ENCODE measurements around the gene ZFAND2B.
A peak's percentile ranks its signal among the peaks of the same experiment; 100 is the strongest.

DNA sequence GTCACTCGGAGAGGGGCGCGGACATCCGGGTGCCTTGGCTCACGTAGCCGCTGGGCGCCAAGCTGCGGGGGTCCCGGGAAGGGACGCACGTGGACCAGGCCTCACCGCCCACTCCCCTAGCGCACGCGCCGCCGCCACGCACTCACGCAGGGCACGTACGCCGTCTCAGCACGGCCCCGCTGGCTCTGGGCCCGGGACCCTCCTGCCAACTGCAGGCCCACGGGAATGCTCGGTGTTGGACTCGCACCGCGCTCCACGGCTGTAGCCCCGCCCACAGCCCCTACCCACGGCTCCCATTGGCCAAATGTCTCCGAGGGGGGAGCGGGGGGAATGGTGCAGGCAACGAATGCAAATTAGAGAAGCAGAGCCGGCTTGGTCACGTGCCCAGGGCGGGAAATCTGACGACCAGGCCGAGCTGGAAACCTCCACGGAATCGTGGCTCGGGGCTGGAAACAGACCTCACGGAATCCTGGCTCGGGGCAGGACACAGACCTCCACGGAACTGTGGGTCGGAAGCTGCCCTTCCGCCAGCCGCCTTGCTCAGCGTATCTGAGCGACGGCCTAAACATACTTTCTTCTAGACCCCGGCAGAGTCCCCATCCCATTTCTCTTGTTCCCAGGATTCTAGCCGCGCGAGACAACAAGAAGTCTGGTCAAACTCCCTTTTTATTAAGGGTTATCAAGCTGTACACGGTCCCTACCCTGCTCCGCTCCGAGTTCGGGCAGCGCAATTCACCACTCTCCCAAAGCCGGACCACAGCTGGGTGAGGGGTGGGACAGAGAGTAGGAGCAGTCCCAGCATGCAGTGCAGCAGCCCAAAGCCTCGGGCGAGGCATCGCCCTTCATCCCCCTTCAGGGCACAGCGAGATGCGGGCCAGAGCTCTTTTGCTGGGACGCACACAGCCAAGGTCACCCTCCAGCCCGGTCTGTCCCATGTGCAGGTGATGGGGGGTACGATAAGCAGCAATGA, 12.4 kb downstream of the ZFAND2B start, which contains the start of gene ABCB6:
- TF ChIP-seq, protein P1, sequence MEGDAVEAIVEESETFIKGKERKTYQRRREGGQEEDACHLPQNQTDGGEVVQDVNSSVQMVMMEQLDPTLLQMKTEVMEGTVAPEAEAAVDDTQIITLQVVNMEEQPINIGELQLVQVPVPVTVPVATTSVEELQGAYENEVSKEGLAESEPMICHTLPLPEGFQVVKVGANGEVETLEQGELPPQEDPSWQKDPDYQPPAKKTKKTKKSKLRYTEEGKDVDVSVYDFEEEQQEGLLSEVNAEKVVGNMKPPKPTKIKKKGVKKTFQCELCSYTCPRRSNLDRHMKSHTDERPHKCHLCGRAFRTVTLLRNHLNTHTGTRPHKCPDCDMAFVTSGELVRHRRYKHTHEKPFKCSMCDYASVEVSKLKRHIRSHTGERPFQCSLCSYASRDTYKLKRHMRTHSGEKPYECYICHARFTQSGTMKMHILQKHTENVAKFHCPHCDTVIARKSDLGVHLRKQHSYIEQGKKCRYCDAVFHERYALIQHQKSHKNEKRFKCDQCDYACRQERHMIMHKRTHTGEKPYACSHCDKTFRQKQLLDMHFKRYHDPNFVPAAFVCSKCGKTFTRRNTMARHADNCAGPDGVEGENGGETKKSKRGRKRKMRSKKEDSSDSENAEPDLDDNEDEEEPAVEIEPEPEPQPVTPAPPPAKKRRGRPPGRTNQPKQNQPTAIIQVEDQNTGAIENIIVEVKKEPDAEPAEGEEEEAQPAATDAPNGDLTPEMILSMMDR (IDR thresholded peaks at IDR 0.05): peak in 2 of 4 experiments; percentile 19 to 22
- peak; percentile 90 for TF ChIP-seq POLR2AphosphoS5 (IDR thresholded peaks at IDR 0.05)
- TF ChIP-seq POLR2A (IDR thresholded peaks at IDR 0.05): peak; percentile 27 to 45
- TF ChIP-seq EP300 (IDR thresholded peaks at IDR 0.05): no peak

All from gastroesophageal sphincter (tissue), 3 donors.